GM12878 (cell line): ENCODE measurements around the gene SLC12A5. TPM values are rescaled to one million over a fixed set of nuclear protein-coding genes. Genes with fewer than 3 reads are reported as not detected.

Experiments used
- ATAC-seq: fragments of 200-7000 bp; cut with Tn5 transposase; 3 replicates; pipeline ENCODE4 v1.9.1; 2020; ENCODE audit warnings: mild to moderate bottlenecking, moderate library complexity
- BruUV-seq: library from RNA; stranded (reverse); fragments of 400-500 nt; replicated peaks from 2 replicates; lab custom pipeline; 2021; lab: Mats Ljungman, UMichigan
- CTCF ChIA-PET: fragments of 300-600 bp; sonication (Branson Sonifier 250); formaldehyde crosslinking; extraction: SDS; loops from one replicate; lab custom pipeline; 2021; ENCODE audit warnings: inconsistent platforms; lab: Yijun Ruan, JAX
- POLR2A ChIA-PET: fragments of 350-600 bp; formaldehyde crosslinking; extraction: SDS; loops from one replicate; lab custom pipeline; 2021; ENCODE audit warnings: inconsistent platforms; lab: Charles Lee
- RAD21 ChIA-PET: fragments of 300-600 bp; sonication (Branson Sonifier 250); formaldehyde crosslinking; loops from one replicate; lab custom pipeline; 2023; ENCODE audit warnings: antibody characterized with exemption; ENCODE audit not compliant: unreplicated experiment; lab: Charles Lee
- SMC1A ChIA-PET: fragments of 300-600 bp; sonication (Branson Sonifier 250); formaldehyde crosslinking; loops from one replicate; lab custom pipeline; 2023; ENCODE audit not compliant: unreplicated experiment, uncharacterized antibody; lab: Charles Lee
- DNase-seq: peaks from one replicate; pipeline ENCODE4 v3.0.0-alpha.2; 2011; ENCODE audit warnings: low read depth, low spot score
- FAIRE-seq: peaks from 3 replicates; lab custom pipeline; 2011; peaks lifted over from hg19 to GRCh38; lab: Jason Lieb, UNC
- H2AFZ ChIP-seq: 2 replicates; pipeline ENCODE4 v1.6.0; 2011; ENCODE audit warnings: low read depth, low read length, control low read depth; ENCODE audit not compliant: control insufficient read depth
- H3K27ac ChIP-seq: 2 replicates; pipeline ENCODE4 v1.5.1; 2011; ENCODE audit warnings: control low read depth; ENCODE audit not compliant: control insufficient read depth, insufficient read depth
- H3K27me3 ChIP-seq, 2 experiments: replicated peaks in 1 of 2; 2 replicates each; pipeline versions ENCODE4 v1.6.0 to v1.6.1; 2011; ENCODE audit warnings: low read length in 1 of 2; ENCODE audit not compliant: control insufficient read depth in 2 of 2, insufficient read depth in 2 of 2
- H3K36me3 ChIP-seq, 2 experiments: 2 replicates each; pipeline ENCODE4 v1.5.1; 2011; ENCODE audit warnings: low read length in 1 of 2; ENCODE audit not compliant: control insufficient read depth in 2 of 2, insufficient read depth in 2 of 2
- H3K4me1 ChIP-seq: 2 replicates; pipeline ENCODE4 v1.6.1; 2011; ENCODE audit warnings: mild to moderate bottlenecking, low read length, moderate library complexity, mixed read lengths; ENCODE audit not compliant: control insufficient read depth, insufficient read depth
- H3K4me2 ChIP-seq: 2 replicates; pipeline ENCODE4 v1.6.0; 2011; ENCODE audit warnings: control low read depth; ENCODE audit not compliant: control insufficient read depth, insufficient read depth
- H3K4me3 ChIP-seq: fragments of 200-600 bp; sonication (generic); 2 replicates; pipeline ENCODE4 v1.5.1; 2016
- H3K79me2 ChIP-seq: 2 replicates; pipeline ENCODE4 v1.6.0; 2011; ENCODE audit warnings: low read length; ENCODE audit not compliant: control insufficient read depth, insufficient read depth
- H3K9ac ChIP-seq: 2 replicates; pipeline ENCODE4 v1.8.0; 2011; ENCODE audit warnings: low read length, control low read depth, mixed read lengths; ENCODE audit not compliant: control insufficient read depth, insufficient read depth
- H3K9me3 ChIP-seq: replicated peaks from 3 replicates; pipeline ENCODE4 v1.5.1; 2011; ENCODE audit warnings: mild to moderate bottlenecking, low read length; ENCODE audit not compliant: control insufficient read depth, insufficient read depth
- H4K20me1 ChIP-seq: 2 replicates; pipeline ENCODE4 v1.6.0; 2011; ENCODE audit not compliant: control insufficient read depth, insufficient read depth
- BCL11A ChIP-seq: IDR thresholded peaks from 2 replicates; pipeline ENCODE4 v1.6.1; 2011; ENCODE audit warnings: low read depth, low read length
- EGR1 ChIP-seq, 2 experiments: IDR thresholded peaks; 1 replicate in 1 of 2; 2 replicates in 1 of 2; pipeline ENCODE4 v1.6.1; 2011 to 2012; ENCODE audit warnings: low read depth in 2 of 2, low read length in 2 of 2, borderline replicate concordance in 1 of 2, mild to moderate bottlenecking in 1 of 2, moderate library complexity in 1 of 2
- ZZZ3 ChIP-seq: IDR thresholded peaks from 2 replicates; pipeline ENCODE4 v1.6.1; 2011; ENCODE audit warnings: low read depth; ENCODE audit not compliant: control insufficient read depth, insufficient read length
- WGBS: methylation state at CpG from one replicate; pipeline ENCODE4 v1.1.6; 2016; ENCODE audit warnings: low lambda C conversion rate; ENCODE audit not compliant: insufficient replicate concordance, insufficient coverage; ENCODE audit errors: missing lambda C conversion rate; 5-methylcytosine and 5-hydroxymethylcytosine counted together
- in situ Hi-C: fragments of 300-500 bp; cut with MboI; formaldehyde crosslinking; loops from 9 replicates; pipeline ENCODE4 v1.14.3; 2018; ENCODE audit warnings: mixed read lengths
- intact Hi-C: fragments of 100-400 bp; cut with micrococcal nuclease; formaldehyde crosslinking; loops from one replicate; pipeline ENCODE4 v1.14.2; 2022; ENCODE audit not compliant: unreplicated experiment
- polyA plus RNA-seq, 11 experiments: library from polyadenylated mRNA; depleted of rRNA in 4 of 11; unstranded in 6 of 11; stranded (reverse) in 5 of 11; fragments of >200 nt; fragmentation: Nextera tagmentation in 4 of 11; fragmentation: Illumina TruSeq in 1 of 11; extraction: Ambion mirVana in 4 of 11; extraction: Trizol in 1 of 11; gene quantifications; 1 replicate in 1 of 11; 2 replicates in 10 of 11; pipeline versions ENCODE4 v1.2.1 to v1.2.3, GENCODE V29; 2011 to 2016; ENCODE audit warnings: inconsistent platforms in 2 of 11, missing spikeins in 2 of 11, low read depth in 1 of 11
- total RNA-seq, 4 experiments: library from RNA; depleted of rRNA in 3 of 4; stranded (reverse); fragments of >200 nt in 3 of 4; fragmentation: Illumina TruSeq in 1 of 4; extraction: Trizol in 1 of 4; gene quantifications; 2 replicates each; pipeline versions ENCODE4 v1.2.1 to v1.2.3, GENCODE V29; 2013 to 2021
- TF ChIP-seq, protein P1 (sequence below), 3 experiments: IDR thresholded peaks in 2 of 3; conservative IDR thresholded peaks in 1 of 3; 2 replicates each; pipeline ENCODE4 v1.5.1; 2011; ENCODE audit warnings: low read depth in 3 of 3, low read length in 3 of 3, mild to moderate bottlenecking in 3 of 3, control low read depth in 2 of 3, moderate library complexity in 2 of 3, inconsistent platforms in 1 of 3, mixed read lengths in 1 of 3; ENCODE audit not compliant: control insufficient read depth in 2 of 3, insufficient read depth in 1 of 3; ENCODE audit errors: extremely low read depth in 1 of 3

Gene SLC12A5
- total and polyA plus RNA-seq, 10 of the 15 experiments (the other 5 are each of a cell fraction or from before 2014, with no cell fraction given), result 0.26 to 2.7 (median 1.2) TPM

DNA sequence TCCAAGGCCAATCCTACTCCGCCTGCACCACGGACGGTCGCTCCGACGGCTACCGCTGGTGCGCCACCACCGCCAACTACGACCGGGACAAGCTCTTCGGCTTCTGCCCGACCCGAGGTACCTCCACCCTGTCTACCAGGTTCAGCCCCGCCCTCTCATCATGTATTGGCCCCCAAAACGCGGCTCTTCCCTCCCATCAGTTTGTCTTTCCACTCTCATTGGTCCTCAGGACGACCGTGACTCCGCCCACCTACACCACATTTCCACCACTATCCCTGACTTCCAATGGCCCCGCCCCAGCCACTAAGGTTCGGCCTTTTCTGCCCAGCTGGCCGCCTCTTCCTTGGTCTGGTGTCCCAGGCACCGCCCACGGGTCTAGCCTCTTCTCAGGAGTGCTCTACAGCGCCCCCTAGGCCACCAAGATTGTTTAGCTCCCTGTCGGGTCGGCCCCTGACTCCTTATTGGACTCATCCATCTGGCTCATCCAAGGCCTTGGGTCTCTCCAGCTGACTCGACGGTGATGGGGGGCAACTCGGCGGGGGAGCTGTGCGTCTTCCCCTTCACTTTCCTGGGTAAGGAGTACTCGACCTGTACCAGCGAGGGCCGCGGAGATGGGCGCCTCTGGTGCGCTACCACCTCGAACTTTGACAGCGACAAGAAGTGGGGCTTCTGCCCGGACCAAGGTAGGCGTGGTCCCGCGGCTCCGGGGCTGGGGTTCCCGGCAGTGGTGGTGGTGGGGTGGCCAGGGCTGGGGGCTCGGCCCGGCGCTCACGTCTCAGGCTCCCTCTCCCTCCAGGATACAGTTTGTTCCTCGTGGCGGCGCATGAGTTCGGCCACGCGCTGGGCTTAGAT is 17.2 kb upstream of the SLC12A5 start:
- DNase-seq (no peak), FAIRE-seq (no peak), ATAC-seq (no peak)
- CTCF ChIA-PET, result interaction anchor here (0.6 to 11.5 kb wide), 16 partner anchors 12 to 216 kb away, joined by 3 to 190 read pairs (median 4); partner anchors contain the start of gene ZSWIM1
- Histone ChIP-seq H3K79me2 (no peaks in the 10 kb centered on the region), H3K27me3 (peaks cover 11 to 12% of the 10 kb centered on the region in 2 experiments; a peak in 3 of 4 replicates), H3K9me3 (no peaks in the 10 kb centered on the region; the same call in 2 of the 3 replicates), H3K9ac (no peak overlapping the region), H3K27ac (no peak overlapping the region), H3K4me3 (no peak overlapping the region), H4K20me1 (no peaks in the 10 kb centered on the region), H3K4me2 (no peak overlapping the region), H2AFZ (no peak overlapping the region), H3K4me1 (peaks cover 29% of the 10 kb centered on the region), H3K36me3 (no peaks in the 10 kb centered on the region)
- SMC1A ChIA-PET, result interaction anchor here (0.8 to 1.5 kb wide), 3 partner anchors 22 to 170 kb away, joined by 3 to 12 read pairs (median 3); no protein-coding TSS in a partner anchor
- RAD21 ChIA-PET, result interaction anchor here (1.6 to 6.6 kb wide), 4 partner anchors 20 to 78 kb away, joined by 9 to 66 read pairs (median 12); partner anchors contain the start of gene PCIF1
- BruUV-seq, result no TSS peak
- TF ChIP-seq ZZZ3, result no peak
- TF ChIP-seq, protein P1, sequence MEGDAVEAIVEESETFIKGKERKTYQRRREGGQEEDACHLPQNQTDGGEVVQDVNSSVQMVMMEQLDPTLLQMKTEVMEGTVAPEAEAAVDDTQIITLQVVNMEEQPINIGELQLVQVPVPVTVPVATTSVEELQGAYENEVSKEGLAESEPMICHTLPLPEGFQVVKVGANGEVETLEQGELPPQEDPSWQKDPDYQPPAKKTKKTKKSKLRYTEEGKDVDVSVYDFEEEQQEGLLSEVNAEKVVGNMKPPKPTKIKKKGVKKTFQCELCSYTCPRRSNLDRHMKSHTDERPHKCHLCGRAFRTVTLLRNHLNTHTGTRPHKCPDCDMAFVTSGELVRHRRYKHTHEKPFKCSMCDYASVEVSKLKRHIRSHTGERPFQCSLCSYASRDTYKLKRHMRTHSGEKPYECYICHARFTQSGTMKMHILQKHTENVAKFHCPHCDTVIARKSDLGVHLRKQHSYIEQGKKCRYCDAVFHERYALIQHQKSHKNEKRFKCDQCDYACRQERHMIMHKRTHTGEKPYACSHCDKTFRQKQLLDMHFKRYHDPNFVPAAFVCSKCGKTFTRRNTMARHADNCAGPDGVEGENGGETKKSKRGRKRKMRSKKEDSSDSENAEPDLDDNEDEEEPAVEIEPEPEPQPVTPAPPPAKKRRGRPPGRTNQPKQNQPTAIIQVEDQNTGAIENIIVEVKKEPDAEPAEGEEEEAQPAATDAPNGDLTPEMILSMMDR (IDR thresholded peaks at IDR 0.05 in 2 of 3, conservative IDR thresholded peaks at IDR 0.05 in 1 of 3; ENCODE audit: control insufficient read depth in 2 of 3, extremely low read depth in 1 of 3, insufficient read depth in 1 of 3, low read depth in 3 of 3, low read length in 3 of 3), result peak; percentile 13 to 42 (median 28); a peak in 5 of 6 replicates
- no peak for TF ChIP-seq BCL11A
- TF ChIP-seq EGR1 (IDR thresholded peaks at IDR 0.05; ENCODE audit: borderline replicate concordance in 1 of 2, low read depth in 2 of 2, low read length in 2 of 2), result 0 out of 3 replicates have a peak, but pooled peaks of 1 of the 2 experiments have one; percentile 27
- in situ Hi-C loops (no loop called here), intact Hi-C loops (loop anchor here (5.0 kb wide), 1 partner anchor 40 kb away; the partner anchor contains the start of gene ZNF335)
- WGBS, result 57% methylated on average over 51 of the region's 57 CpGs
- POLR2A ChIA-PET, result no interaction called here
